HCT116 (cell line): ENCODE results near the gene LY6G6F. TPM values are rescaled to one million over a fixed set of nuclear protein-coding genes. Genes with fewer than 3 reads are reported as not detected.

Experiments
- ATAC-seq: fragments of 200-7000 bp; cut with Tn5 transposase; 2 replicates; pipeline ENCODE4 v1.9.1; 2020; ENCODE audit warnings: mild to moderate bottlenecking, moderate library complexity
- BruUV-seq: library from RNA; stranded (reverse); fragments of 400-500 nt; replicated peaks from 2 replicates; lab custom pipeline; 2021; lab: Mats Ljungman, UMichigan
- CTCF ChIA-PET: fragments of 300-600 bp; sonication (Branson Sonifier 250); formaldehyde crosslinking; loops from one replicate; lab custom pipeline; 2021; ENCODE audit warnings: antibody characterized with exemption; lab: Charles Lee
- POLR2A ChIA-PET: fragments of 300-600, 350-600 bp; sonication (Branson Sonifier 250); formaldehyde crosslinking; loops from one replicate; lab custom pipeline; 2021; ENCODE audit warnings: antibody characterized with exemption; lab: Charles Lee
- RAD21 ChIA-PET, 2 experiments: fragments of 300-600 bp; sonication (Branson Sonifier 250); formaldehyde crosslinking; loops; one replicate each; lab custom pipeline; 2023; ENCODE audit warnings: low total read pairs in 2 of 2; ENCODE audit not compliant: uncharacterized antibody in 2 of 2, unreplicated experiment in 2 of 2, low non-redundant PET in 1 of 2; lab: Charles Lee
- DNase-seq: peaks from one replicate; pipeline ENCODE4 v3.0.0-alpha.2; 2010; ENCODE audit warnings: low read depth, low spot score
- H2AFZ ChIP-seq: fragments of 200-600 bp; shearing (Covaris generic), sonication (generic); 2 replicates; pipeline ENCODE4 v1.6.1; 2017; ENCODE audit warnings: low read depth, mixed run types, mixed read lengths, antibody characterized with exemption, low read length; ENCODE audit not compliant: poor library complexity, severe bottlenecking
- H3K27ac ChIP-seq: 2 replicates; pipeline ENCODE4 v1.5.1; 2012; ENCODE audit warnings: low read depth, low read length
- H3K27me3 ChIP-seq: fragments of 200-600 bp; sonication (generic); 2 replicates; pipeline ENCODE4 v1.6.1; 2016; ENCODE audit warnings: mixed run types, low read length, mixed read lengths; ENCODE audit not compliant: insufficient read depth
- H3K36me3 ChIP-seq, 2 experiments: fragments of 200-500 bp in 1 of 2; fragments of 200-600 bp in 1 of 2; sonication (Bioruptor generic) in 1 of 2; sonication (generic) in 1 of 2; 2 replicates each; pipeline versions ENCODE4 v1.5.1 to v1.6.1; 2014 to 2016; ENCODE audit warnings: low read length in 2 of 2, inconsistent platforms in 1 of 2, mixed read lengths in 1 of 2, mixed run types in 1 of 2; ENCODE audit not compliant: insufficient read depth in 2 of 2, control insufficient read depth in 1 of 2
- H3K4me1 ChIP-seq, 2 experiments: fragments of 200-600 bp in 1 of 2; sonication (generic) in 1 of 2; 2 replicates each; pipeline versions ENCODE4 v1.5.1 to v1.6.1; 2012 to 2017; ENCODE audit warnings: low read length in 2 of 2, inconsistent platforms in 1 of 2, mild to moderate bottlenecking in 1 of 2, mixed read lengths in 1 of 2, mixed run types in 1 of 2, moderate library complexity in 1 of 2; ENCODE audit not compliant: insufficient read depth in 2 of 2, control insufficient read depth in 1 of 2
- H3K4me2 ChIP-seq: fragments of 200-600 bp; sonication (generic); 2 replicates; pipeline ENCODE4 v1.6.1; 2017; ENCODE audit warnings: mixed run types, low read length, mixed read lengths
- H3K4me3 ChIP-seq, 2 experiments: fragments of 200-600 bp in 1 of 2; sonication (generic) in 1 of 2; replicated peaks in 1 of 2; 2 replicates each; pipeline ENCODE4 v1.5.1; 2011 to 2016; ENCODE audit warnings: low read length in 2 of 2, control low read depth in 1 of 2, low read depth in 1 of 2, mild to moderate bottlenecking in 1 of 2, mixed read lengths in 1 of 2, mixed run types in 1 of 2
- H3K79me2 ChIP-seq: fragments of 200-600 bp; sonication (generic); 2 replicates; pipeline ENCODE4 v1.6.1; 2017; ENCODE audit warnings: mild to moderate bottlenecking, mixed run types, low read length, moderate library complexity, mixed read lengths; ENCODE audit not compliant: insufficient read depth
- H3K9ac ChIP-seq: fragments of 200-600 bp; sonication (generic); 2 replicates; pipeline ENCODE4 v1.6.1; 2016; ENCODE audit warnings: low read length, mixed read lengths
- H3K9me2 ChIP-seq: fragments of 200-600 bp; sonication (generic), shearing (Covaris generic); 2 replicates; pipeline ENCODE4 v1.6.1; 2017; ENCODE audit warnings: mixed run types, mild to moderate bottlenecking, moderate library complexity; ENCODE audit not compliant: insufficient read depth
- H3K9me3 ChIP-seq, 2 experiments: fragments of 200-500 bp in 1 of 2; fragments of 200-600 bp in 1 of 2; sonication (Bioruptor generic) in 1 of 2; sonication (generic) in 1 of 2; 2 replicates each; pipeline ENCODE4 v1.6.1; 2014 to 2017; ENCODE audit warnings: low read length in 2 of 2, mixed read lengths in 2 of 2, inconsistent platforms in 1 of 2, low read depth in 1 of 2, mild to moderate bottlenecking in 1 of 2, mixed run types in 1 of 2, moderate library complexity in 1 of 2; ENCODE audit not compliant: control insufficient read depth in 1 of 2, insufficient read depth in 1 of 2
- H4K20me1 ChIP-seq: fragments of 200-600 bp; sonication (generic), shearing (Covaris generic); 2 replicates; pipeline ENCODE4 v1.6.1; 2017; ENCODE audit warnings: mixed run types, mild to moderate bottlenecking, moderate library complexity; ENCODE audit not compliant: insufficient read depth
- CEBPB ChIP-seq: IDR thresholded peaks from 2 replicates; pipeline ENCODE4 v1.6.1; 2012; ENCODE audit warnings: low read depth
- CTCF ChIP-seq, 3 experiments: fragments of 200-600 bp in 1 of 3; sonication (generic) in 1 of 3; IDR thresholded peaks in 2 of 3; conservative IDR thresholded peaks in 1 of 3; 2 replicates each; pipeline ENCODE4 v1.5.1; 2012 to 2017; ENCODE audit warnings: low read depth in 2 of 3, low read length in 2 of 3, antibody characterized with exemption in 1 of 3, borderline replicate concordance in 1 of 3, control low read depth in 1 of 3, mild to moderate bottlenecking in 1 of 3, mixed read lengths in 1 of 3, mixed run types in 1 of 3, moderate library complexity in 1 of 3; ENCODE audit not compliant: insufficient read depth in 1 of 3
- EZH2 ChIP-seq: fragments of 200-600 bp; sonication (generic); IDR thresholded peaks from 2 replicates; pipeline ENCODE4 v1.6.1; 2017; ENCODE audit warnings: antibody characterized with exemption, mixed run types
- JUND ChIP-seq: IDR thresholded peaks from 2 replicates; pipeline ENCODE4 v1.6.1; 2012
- MAX ChIP-seq: IDR thresholded peaks from 2 replicates; pipeline ENCODE4 v1.6.1; 2012
- POLR2A ChIP-seq: IDR thresholded peaks from 2 replicates; pipeline ENCODE4 v1.7.0; 2011; ENCODE audit warnings: borderline replicate concordance; ENCODE audit not compliant: insufficient read depth, insufficient read length; ENCODE audit errors: extremely low read depth
- POLR2AphosphoS5 ChIP-seq: IDR thresholded peaks from 2 replicates; pipeline ENCODE4 v1.6.1; 2011; ENCODE audit warnings: mild to moderate bottlenecking, low read depth, low read length, moderate library complexity
- TCF7L2 ChIP-seq: IDR thresholded peaks from 2 replicates; pipeline ENCODE4 v1.7.0; 2011; ENCODE audit warnings: borderline replicate concordance, inconsistent platforms; ENCODE audit not compliant: insufficient read depth, insufficient read length; ENCODE audit errors: extremely low read depth
- YY1 ChIP-seq: IDR thresholded peaks from 2 replicates; pipeline ENCODE4 v1.6.1; 2011; ENCODE audit warnings: low read length, low read depth, moderate library complexity, mild to moderate bottlenecking; ENCODE audit not compliant: insufficient replicate concordance; ENCODE audit errors: extremely low read depth
- ZBTB33 ChIP-seq: IDR thresholded peaks from 2 replicates; pipeline ENCODE4 v1.6.1; 2011; ENCODE audit warnings: mild to moderate bottlenecking, low read length, moderate library complexity; ENCODE audit not compliant: insufficient replicate concordance; ENCODE audit errors: extremely low read depth
- intact Hi-C: fragments of 100-400 bp; cut with micrococcal nuclease; formaldehyde crosslinking; loops from 2 replicates; pipeline ENCODE4 v1.10.0; 2022
- total RNA-seq: library from RNA; stranded (reverse); gene quantifications from one replicate; pipeline ENCODE4 v1.2.1, GENCODE V29; 2021; ENCODE audit not compliant: unreplicated experiment

LY6G6F gene
- total RNA-seq, 1 experiment from 2014 or later: not detected

- peak in 2 of 3 experiments; percentile 38; a peak in 4 of 6 replicates for TF ChIP-seq CTCF (IDR thresholded peaks at IDR 0.05 in 2 of 3, conservative IDR thresholded peaks at IDR 0.05 in 1 of 3; ENCODE audit: borderline replicate concordance in 1 of 3, insufficient read depth in 1 of 3, low read depth in 2 of 3, low read length in 2 of 3)
Observed at GRCh38 chr6:31737991-31738979, 31.6 kb downstream of the LY6G6F start (continued).

- ChIA-PET POLR2A (interaction anchor here (1.1 to 4.3 kb wide), 11 partner anchors 10 to 123 kb away, joined by 3 to 21 read pairs (median 4); partner anchors contain the start of genes ABHD16A, BAG6, C6orf47 and GPANK1), RAD21 (interaction anchor here (0.6 to 1.2 kb wide), 2 partner anchors 30 to 43 kb away, joined by 3 read pairs; no protein-coding TSS in a partner anchor), CTCF (interaction anchor here (1.0 to 3.6 kb wide), 5 partner anchors 10 to 59 kb away, joined by 3 to 25 read pairs (median 9); partner anchors contain the start of genes DDAH2 and LY6G5C)
- no peaks in the 10 kb centered on the region for H4K20me1 ChIP-seq
- H3K79me2 ChIP-seq: peaks cover 40% of the 10 kb centered on the region
- peak within 1 kb of the TSS; percentile 86 to 92 for H3K4me3 ChIP-seq
- H3K4me2 ChIP-seq: peak within 1 kb of the TSS; percentile 97
- peak within 1 kb of the TSS; percentile 99 for H3K9ac ChIP-seq
- BruUV-seq: TSS peak; percentile 79
- H3K27ac ChIP-seq: peak within 1 kb of the TSS; percentile 99
- H3K4me1 ChIP-seq: peaks cover 35 to 51% of the 10 kb centered on the region in 2 experiments
- intact Hi-C loops: loop anchor here (1.0 to 5.0 kb wide), 4 partner anchors 37 to 193 kb away; partner anchors contain the start of genes ABHD16A, CSNK2B, LY6G5B and NFKBIL1
- H2AFZ ChIP-seq: no peak within 1 kb of the TSS
- H3K9me3 ChIP-seq: no peaks in the 10 kb centered on the region
- H3K36me3 ChIP-seq: peaks cover 16 to 27% of the 10 kb centered on the region in 2 experiments; a peak in 3 of 4 replicates
- DNase-seq (peak; percentile 99), ATAC-seq (peak; percentile 86)
- H3K27me3 ChIP-seq: no peaks in the 10 kb centered on the region
- no peaks in the 10 kb centered on the region for H3K9me2 ChIP-seq
- TF ChIP-seq MAX (no peak), YY1 (peak; percentile 54), EZH2 (no peak), POLR2AphosphoS5 (peak; percentile 80), POLR2A (peak; percentile 39), CEBPB (no peak), JUND (no peak), ZBTB33 (peak; percentile 81), TCF7L2 (no peak)
- TF ChIP-seq, all 23 proteins: peak for 4
Observed at GRCh38 chr6:31739639-31740396, 33.2 kb downstream of the LY6G6F start, which contains the start of gene MSH5. MSH5 (plus strand) TSS chr6:31740005; CDS start chr6:31740467, 462 bp downstream.
